ENCODE data around the gene GLT1D1. TPM values are rescaled to one million over a fixed set of nuclear protein-coding genes. Genes with fewer than 3 reads are reported as not detected.

The GLT1D1 gene
- total and polyA plus RNA-seq, 2 donors (not counting 3 experiments of a cell fraction or from before 2014, with no cell fraction given), result not detected

DNA sequence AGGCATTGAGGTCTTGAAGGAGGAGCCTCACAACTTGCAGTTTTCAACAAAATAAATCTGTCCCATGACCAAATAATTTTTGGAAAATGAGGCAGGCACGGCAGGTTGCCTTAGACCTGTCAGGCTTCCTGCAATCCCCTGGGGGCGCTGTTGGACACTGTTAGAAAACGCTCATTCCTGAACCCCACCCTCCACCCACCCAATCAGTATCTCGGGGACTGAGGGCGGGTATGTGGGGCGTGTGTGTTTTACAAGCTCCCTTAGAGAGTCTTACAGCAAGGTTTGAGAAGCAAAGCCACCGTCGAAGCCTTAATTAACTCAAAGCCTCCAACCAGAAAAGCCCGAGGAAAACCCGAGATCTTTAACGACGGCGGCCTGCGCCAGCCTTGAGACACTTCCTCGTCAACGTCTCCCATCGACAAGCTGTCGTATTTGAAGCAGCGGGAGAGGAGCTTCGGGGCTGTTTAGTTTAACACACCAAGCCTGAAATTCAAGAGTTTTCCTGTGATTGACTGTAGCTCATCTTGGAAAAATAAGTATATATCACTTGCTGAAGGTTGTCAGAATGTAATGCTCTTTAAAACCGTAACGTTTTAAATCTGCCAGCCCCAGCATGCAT, 123.0 kb downstream of the GLT1D1 start:
- CTCF ChIA-PET, result no interaction called here
- POLR2A ChIA-PET, result no interaction called here
- Histone ChIP-seq H3K9ac (replicated peaks; ENCODE audit: extremely low read depth, insufficient read depth, low read length) (no peak overlapping the region), H2AFZ (ENCODE audit: low read depth, low read length) (no peak overlapping the region), H3K27me3 (ENCODE audit: control insufficient read depth in 2 of 2, insufficient read depth in 2 of 2, low read length in 2 of 2) (no peaks in the 10 kb centered on the region), H3K79me2 (ENCODE audit: control insufficient read depth, insufficient read depth, low read length) (no peaks in the 10 kb centered on the region), H3K4me3 (replicated peaks in 1 of 3; ENCODE audit: insufficient read depth in 1 of 3, low read depth in 1 of 3, low read length in 3 of 3) (no peak overlapping the region), H4K20me1 (replicated peaks; ENCODE audit: control insufficient read depth, extremely low read depth, insufficient read depth, low read length) (no peaks in the 10 kb centered on the region), H3K9me3 (replicated peaks; ENCODE audit: control insufficient read depth, insufficient read depth, low read length) (peaks cover 16% of the 10 kb centered on the region), H3K4me2 (ENCODE audit: insufficient read depth, low read length) (no peak overlapping the region), H3K36me3 (ENCODE audit: control insufficient read depth in 2 of 2, extremely low read depth in 1 of 2, insufficient read depth in 2 of 2, low read length in 2 of 2) (no peaks in the 10 kb centered on the region), H3K27ac (ENCODE audit: insufficient read depth, low read depth, low read length) (no peak overlapping the region), H3K9me1 (replicated peaks; ENCODE audit: control insufficient read depth, extremely low read depth, insufficient read depth, low read length) (no peaks in the 10 kb centered on the region), H3K4me1 (ENCODE audit: control insufficient read depth, extremely low read depth, insufficient read depth, low read length) (no peaks in the 10 kb centered on the region)
- TF ChIP-seq, protein P1, sequence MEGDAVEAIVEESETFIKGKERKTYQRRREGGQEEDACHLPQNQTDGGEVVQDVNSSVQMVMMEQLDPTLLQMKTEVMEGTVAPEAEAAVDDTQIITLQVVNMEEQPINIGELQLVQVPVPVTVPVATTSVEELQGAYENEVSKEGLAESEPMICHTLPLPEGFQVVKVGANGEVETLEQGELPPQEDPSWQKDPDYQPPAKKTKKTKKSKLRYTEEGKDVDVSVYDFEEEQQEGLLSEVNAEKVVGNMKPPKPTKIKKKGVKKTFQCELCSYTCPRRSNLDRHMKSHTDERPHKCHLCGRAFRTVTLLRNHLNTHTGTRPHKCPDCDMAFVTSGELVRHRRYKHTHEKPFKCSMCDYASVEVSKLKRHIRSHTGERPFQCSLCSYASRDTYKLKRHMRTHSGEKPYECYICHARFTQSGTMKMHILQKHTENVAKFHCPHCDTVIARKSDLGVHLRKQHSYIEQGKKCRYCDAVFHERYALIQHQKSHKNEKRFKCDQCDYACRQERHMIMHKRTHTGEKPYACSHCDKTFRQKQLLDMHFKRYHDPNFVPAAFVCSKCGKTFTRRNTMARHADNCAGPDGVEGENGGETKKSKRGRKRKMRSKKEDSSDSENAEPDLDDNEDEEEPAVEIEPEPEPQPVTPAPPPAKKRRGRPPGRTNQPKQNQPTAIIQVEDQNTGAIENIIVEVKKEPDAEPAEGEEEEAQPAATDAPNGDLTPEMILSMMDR (IDR thresholded peaks at IDR 0.05; ENCODE audit: extremely low read depth in 1 of 2, insufficient read depth in 1 of 2, low read depth in 1 of 2, low read length in 2 of 2), result no peak
- TF ChIP-seq EZH2 (IDR thresholded peaks at IDR 0.05; ENCODE audit: borderline replicate concordance, low read depth, low read length, severe bottlenecking) (no peak), MYC (IDR thresholded peaks at IDR 0.05; ENCODE audit: low read depth, low read length) (no peak), FOS (IDR thresholded peaks at IDR 0.05; ENCODE audit: borderline replicate concordance, insufficient read depth, low read length) (no peak), JUN (IDR thresholded peaks at IDR 0.05; ENCODE audit: borderline replicate concordance, insufficient read depth, insufficient read length, low read depth) (no peak), GATA2 (IDR thresholded peaks at IDR 0.05; ENCODE audit: insufficient read depth, insufficient read length, low read depth, low read length) (no peak), POLR2AphosphoS5 (IDR thresholded peaks at IDR 0.05; ENCODE audit: insufficient read depth, low read depth, low read length) (no peak), POLR2A (IDR thresholded peaks at IDR 0.05; ENCODE audit: low read depth, low read length) (no peak)
- TF ChIP-seq, protein P2, sequence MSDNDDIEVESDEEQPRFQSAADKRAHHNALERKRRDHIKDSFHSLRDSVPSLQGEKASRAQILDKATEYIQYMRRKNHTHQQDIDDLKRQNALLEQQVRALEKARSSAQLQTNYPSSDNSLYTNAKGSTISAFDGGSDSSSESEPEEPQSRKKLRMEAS (IDR thresholded peaks at IDR 0.05; ENCODE audit: insufficient read depth, insufficient read length), result no peak
- FAIRE-seq, result no peak
- DNase-seq (ENCODE audit: low read depth, low spot score), result no peak
- dilution Hi-C loops (cut with MboI; ENCODE audit: extremely low pct_ligation_motif_present, low sequenced_read_pairs) (no loop called here), intact Hi-C loops (cut with micrococcal nuclease) (no loop called here)
- no TSS peak for BruUV-seq (replicated peaks)

All from endothelial cell of umbilical vein (primary cell).